Stimulated activated CD4-positive, alpha-beta T cell treated with anti-CD3 and anti-CD28 coated beads, Interleukin-1b, Interleukin-23, amount 100 ng/mL, for 1 hour (primary cell): ENCODE results near the gene SERINC5.
"Not testable (repeated sequence)": the region's sequence is repeated elsewhere in the genome, so short reads cannot be mapped to it uniquely, and the experiment has no call there.

Source experiments
- DNase-seq, 2 donors: peaks; one replicate each; pipeline ENCODE4 v3.0.0-alpha.2; 2020; ENCODE audit warnings: low read depth in 2 of 2

Gene SERINC5

GRCh38 chr5:80255811-80256712, at the start of gene SERINC5:
SERINC5 (minus strand) TSS chr5:80256048; CDS start chr5:80255922, 126 bp downstream.
- peak; percentile 60 to 65 for DNase-seq

- no peak for DNase-seq
Observed at GRCh38 chr5:80302636-80303035, 46.8 kb upstream of the SERINC5 start.

- not testable (repeated sequence) for DNase-seq
Observed at GRCh38 chr5:80301342-80301741, 45.5 kb upstream of the SERINC5 start.

- DNase-seq: not testable (repeated sequence)
Observed at GRCh38 chr5:80300796-80301195, 44.9 kb upstream of the SERINC5 start.

- no peak for DNase-seq
Observed at GRCh38 chr5:80300125-80300524, 44.3 kb upstream of the SERINC5 start.

GRCh38 chr5:80299601-80300000, 43.8 kb upstream of the SERINC5 start:
- no peak for DNase-seq

GRCh38 chr5:80296121-80296520, 40.3 kb upstream of the SERINC5 start:
- no peak for DNase-seq

GRCh38 chr5:80291761-80292160, 35.9 kb upstream of the SERINC5 start:
- no peak for DNase-seq

- DNase-seq: no peak
Observed at GRCh38 chr5:80289320-80289719, 33.5 kb upstream of the SERINC5 start.

GRCh38 chr5:80288177-80288576, 32.3 kb upstream of the SERINC5 start:
- DNase-seq: no peak

GRCh38 chr5:80284720-80285119, 28.9 kb upstream of the SERINC5 start:
- no peak for DNase-seq

- DNase-seq: no peak
Observed at GRCh38 chr5:80283360-80283759, 27.5 kb upstream of the SERINC5 start.

- no peak for DNase-seq
Observed at GRCh38 chr5:80282054-80282453, 26.2 kb upstream of the SERINC5 start.

- no peak for DNase-seq
Observed at GRCh38 chr5:80277191-80277590, 21.3 kb upstream of the SERINC5 start.

- no peak for DNase-seq
Observed at GRCh38 chr5:80276186-80276585, 20.3 kb upstream of the SERINC5 start.

- no peak for DNase-seq
Observed at GRCh38 chr5:80275347-80275746, 19.5 kb upstream of the SERINC5 start.

- not testable (repeated sequence) for DNase-seq
Observed at GRCh38 chr5:80270543-80270942, 14.7 kb upstream of the SERINC5 start.

GRCh38 chr5:80269991-80270438, 14.2 kb upstream of the SERINC5 start:
- no peak for DNase-seq

GRCh38 chr5:80268916-80269315, 13.1 kb upstream of the SERINC5 start:
- no peak for DNase-seq

- DNase-seq: no peak
Observed at GRCh38 chr5:80266566-80266965, 10.7 kb upstream of the SERINC5 start.

GRCh38 chr5:80260461-80260860, 4.6 kb upstream of the SERINC5 start:
- no peak for DNase-seq

GRCh38 chr5:80259511-80260203, 3.8 kb upstream of the SERINC5 start:
- DNase-seq: no peak

- peak in 1 of 2 donors; percentile 24 for DNase-seq
Observed at GRCh38 chr5:80255431-80255810, 427 bp downstream of the SERINC5 start.
